Measurements from ENCODE around the gene RTN1.

RTN1 gene

GRCh38 chr14:59585891-59586554, 284.6 kb downstream of the RTN1 start:
- TF ChIP-seq CTCF (IDR thresholded peaks at IDR 0.05; ENCODE audit: low read depth, low read length), result no peak
- no peak for DNase-seq
- H3K4me3 ChIP-seq (ENCODE audit: low read depth, low read length), result no peak overlapping the region

GRCh38 chr14:59583755-59584154, 286.8 kb downstream of the RTN1 start:
- TF ChIP-seq CTCF (IDR thresholded peaks at IDR 0.05; ENCODE audit: low read depth, low read length), result no peak
- Histone ChIP-seq H3K27ac (no peak overlapping the region), H3K27me3 (ENCODE audit: insufficient read depth, low read depth, severe bottlenecking) (no peaks in the 10 kb centered on the region), H3K4me3 (ENCODE audit: low read depth, low read length) (no peak overlapping the region), H3K9me3 (ENCODE audit: severe bottlenecking) (no peaks in the 10 kb centered on the region), H3K36me3 (no peaks in the 10 kb centered on the region)
- DNase-seq, result no peak

More at GRCh38 chr14:59585891-59586554, 284.6 kb downstream of the RTN1 start:
- no peaks in the 10 kb centered on the region for H3K9me3 ChIP-seq (ENCODE audit: severe bottlenecking)
- no peaks in the 10 kb centered on the region for H3K27me3 ChIP-seq (ENCODE audit: insufficient read depth, low read depth, severe bottlenecking)
- H3K27ac ChIP-seq, result no peak overlapping the region
- H3K36me3 ChIP-seq, result no peaks in the 10 kb centered on the region

GRCh38 chr14:59582845-59583509, 287.6 kb downstream of the RTN1 start:
- no peak for TF ChIP-seq CTCF (IDR thresholded peaks at IDR 0.05; ENCODE audit: low read depth, low read length)
- Histone ChIP-seq H3K36me3 (no peaks in the 10 kb centered on the region), H3K27ac (no peak overlapping the region), H3K27me3 (ENCODE audit: insufficient read depth, low read depth, severe bottlenecking) (no peaks in the 10 kb centered on the region), H3K9me3 (ENCODE audit: severe bottlenecking) (no peaks in the 10 kb centered on the region), H3K4me3 (ENCODE audit: low read depth, low read length) (no peak overlapping the region)
- peak; percentile 52 for DNase-seq

DNA sequence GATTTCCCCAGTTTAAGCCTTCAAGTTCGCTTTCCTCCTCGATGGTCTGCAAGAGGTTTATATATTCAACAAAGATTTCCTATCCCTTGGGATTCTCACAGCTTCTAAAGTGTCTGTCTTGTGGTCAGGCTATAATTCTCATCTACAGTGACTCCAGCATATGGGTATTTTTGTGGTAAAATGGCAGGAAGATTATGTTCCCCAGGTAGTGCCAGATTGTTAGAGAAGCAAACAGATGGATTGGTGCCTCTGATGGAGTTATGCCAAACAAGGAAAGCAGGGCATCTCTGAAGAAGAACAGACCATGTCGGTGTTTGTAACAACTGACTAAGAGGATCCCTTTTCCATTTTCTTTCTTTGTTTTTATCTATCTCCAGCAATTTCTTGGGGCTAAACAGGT, 288.4 kb downstream of the RTN1 start:
- DNase-seq, result no peak
- Histone ChIP-seq H3K27ac (no peak overlapping the region), H3K27me3 (ENCODE audit: insufficient read depth, low read depth, severe bottlenecking) (no peaks in the 10 kb centered on the region), H3K36me3 (no peaks in the 10 kb centered on the region), H3K9me3 (ENCODE audit: severe bottlenecking) (no peaks in the 10 kb centered on the region), H3K4me3 (ENCODE audit: low read depth, low read length) (no peak overlapping the region)
- TF ChIP-seq CTCF (IDR thresholded peaks at IDR 0.05; ENCODE audit: low read depth, low read length), result no peak

DNA sequence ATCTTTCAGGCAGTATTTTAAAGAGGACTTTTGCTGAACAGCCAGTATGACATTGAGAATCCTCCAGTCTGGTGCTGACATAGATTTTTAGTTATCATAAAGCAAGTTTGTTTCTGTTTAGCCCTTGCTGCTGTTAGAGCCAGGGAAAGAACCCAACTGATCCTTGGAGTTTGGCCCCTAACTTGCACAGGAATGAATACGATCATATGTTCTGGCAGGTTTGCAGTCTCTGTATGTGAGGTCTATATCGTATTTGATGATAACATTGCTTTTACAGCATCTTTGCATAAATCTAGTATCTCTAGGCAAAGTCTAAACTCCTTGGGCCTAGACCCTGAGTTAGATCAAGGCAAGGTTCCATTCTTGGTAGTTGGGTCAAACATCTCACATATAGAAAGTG, 289.7 kb downstream of the RTN1 start:
- no peaks in the 10 kb centered on the region for H3K9me3 ChIP-seq (ENCODE audit: severe bottlenecking)
- no peak for TF ChIP-seq CTCF (IDR thresholded peaks at IDR 0.05; ENCODE audit: low read depth, low read length)
- H3K27ac ChIP-seq, result no peak overlapping the region
- no peak overlapping the region for H3K4me3 ChIP-seq (ENCODE audit: low read depth, low read length)
- DNase-seq, result no peak
- H3K36me3 ChIP-seq, result no peaks in the 10 kb centered on the region
- H3K27me3 ChIP-seq (ENCODE audit: insufficient read depth, low read depth, severe bottlenecking), result no peaks in the 10 kb centered on the region
